ENCODE data around the gene DIAPH2. TPM values are rescaled to one million over a fixed set of nuclear protein-coding genes. Genes with fewer than 3 reads are reported as not detected.

DIAPH2 gene
- total RNA-seq, 2 donors from 2014 or later = 15.2 to 23.3 TPM

GRCh38 chrX:97267396-97268181 lies 582.9 kb downstream of the DIAPH2 start:
- 61 to 69% methylated on average over 4 of the region's 4 CpGs for WGBS, 2 donors
- Histone ChIP-seq H3K4me1 (no peaks in the 10 kb centered on the region), H3K4me3 (no peak overlapping the region), H3K27me3 (no peaks in the 10 kb centered on the region), H3K27ac (no peak overlapping the region), H3K36me3 (replicated peaks in 1 of 2; ENCODE audit: insufficient read depth in 1 of 2, low read depth in 2 of 2) (no peaks in the 10 kb centered on the region), H3K9me3 (no peaks in the 10 kb centered on the region)
- intact Hi-C loops (cut with DNase I) = no loop called here
- ATAC-seq (no peak), DNase-seq (no peak)
- TF ChIP-seq CTCF (IDR thresholded peaks at IDR 0.05) (no peak), POLR2A (IDR thresholded peaks at IDR 0.05) (no peak)

- Histone ChIP-seq H3K27me3 (no peaks in the 10 kb centered on the region), H3K4me3 (no peak overlapping the region), H3K4me1 (no peaks in the 10 kb centered on the region), H3K36me3 (replicated peaks in 1 of 2; ENCODE audit: insufficient read depth in 1 of 2, low read depth in 2 of 2) (no peaks in the 10 kb centered on the region), H3K27ac (no peak overlapping the region), H3K9me3 (no peaks in the 10 kb centered on the region)
- DNase-seq (no peak), ATAC-seq (no peak)
- no peak for TF ChIP-seq POLR2A (IDR thresholded peaks at IDR 0.05)
- WGBS, 2 donors = 62 to 75% methylated on average over 2 of the region's 2 CpGs
- intact Hi-C loops (cut with DNase I) = no loop called here
These were observed 583.6 kb downstream of the DIAPH2 start for GRCh38 chrX:97268182-97268680.

GRCh38 chrX:97284531-97284930 lies 599.9 kb downstream of the DIAPH2 start:
- Histone ChIP-seq H3K4me1 (no peaks in the 10 kb centered on the region), H3K36me3 (replicated peaks in 1 of 2; ENCODE audit: insufficient read depth in 1 of 2, low read depth in 2 of 2) (no peaks in the 10 kb centered on the region), H3K9me3 (no peaks in the 10 kb centered on the region), H3K27me3 (no peaks in the 10 kb centered on the region), H3K27ac (no peak overlapping the region), H3K4me3 (no peak overlapping the region)
- WGBS, 2 donors = 97 to 98% methylated on average over 9 of the region's 9 CpGs
- intact Hi-C loops (cut with DNase I) = no loop called here
- TF ChIP-seq CTCF (IDR thresholded peaks at IDR 0.05) (no peak), POLR2A (IDR thresholded peaks at IDR 0.05) (no peak)
- no peak for ATAC-seq
- DNase-seq = no peak

- H3K27me3 ChIP-seq = no peaks in the 10 kb centered on the region
- WGBS, 2 donors = 93 to 100% methylated on average over 1 of the region's 1 CpG
- H3K4me1 ChIP-seq = no peaks in the 10 kb centered on the region
- no peak for DNase-seq
- ATAC-seq = no peak
- TF ChIP-seq POLR2A (IDR thresholded peaks at IDR 0.05) (no peak), CTCF (IDR thresholded peaks at IDR 0.05) (no peak)
- no peaks in the 10 kb centered on the region for H3K36me3 ChIP-seq (replicated peaks in 1 of 2; ENCODE audit: insufficient read depth in 1 of 2, low read depth in 2 of 2)
- H3K9me3 ChIP-seq = no peaks in the 10 kb centered on the region
- intact Hi-C loops (cut with DNase I) = no loop called here
- H3K4me3 ChIP-seq = no peak overlapping the region
- H3K27ac ChIP-seq = no peak overlapping the region
These were observed 605.6 kb downstream of the DIAPH2 start for GRCh38 chrX:97290199-97290598.

GRCh38 chrX:97294041-97294440 lies 609.4 kb downstream of the DIAPH2 start:
- no peak for DNase-seq
- H3K4me1 ChIP-seq = no peaks in the 10 kb centered on the region
- H3K27me3 ChIP-seq = no peaks in the 10 kb centered on the region
- ATAC-seq = no peak
- TF ChIP-seq POLR2A (IDR thresholded peaks at IDR 0.05) (no peak), CTCF (IDR thresholded peaks at IDR 0.05) (no peak)
- H3K9me3 ChIP-seq = no peaks in the 10 kb centered on the region
- H3K27ac ChIP-seq = no peak overlapping the region
- no peak overlapping the region for H3K4me3 ChIP-seq
- H3K36me3 ChIP-seq (replicated peaks in 1 of 2; ENCODE audit: insufficient read depth in 1 of 2, low read depth in 2 of 2) = no peaks in the 10 kb centered on the region
- intact Hi-C loops (cut with DNase I) = no loop called here
- WGBS, 2 donors = 74 to 78% methylated on average over 4 of the region's 4 CpGs

Data from body of pancreas (tissue), 4 donors.